ENCODE results near the gene TCL1B.

Gene TCL1B

GRCh38 chr14:95674613-95675012, 11.6 kb upstream of the TCL1B start:
- DNase-seq = no peak
- no peak overlapping the region for H3K4me2 ChIP-seq (ENCODE audit: low read length)
- H2AK5ac ChIP-seq (ENCODE audit: low read length) = no peak overlapping the region
- no peak overlapping the region for H3K27ac ChIP-seq (ENCODE audit: low read depth, low read length)
- H3K56ac ChIP-seq (ENCODE audit: low read length) = no peak overlapping the region
- H3K4ac ChIP-seq (ENCODE audit: low read depth, low read length) = no peak overlapping the region
- H3K4me3 ChIP-seq (ENCODE audit: low read length) = no peak overlapping the region
- no peaks in the 10 kb centered on the region for H3K79me1 ChIP-seq (ENCODE audit: low read length)
- no peak overlapping the region for H4K5ac ChIP-seq (ENCODE audit: low read length)
- H2BK120ac ChIP-seq (ENCODE audit: low read depth, low read length) = no peak overlapping the region
- H3K23ac ChIP-seq (ENCODE audit: low read length) = no peak overlapping the region
- H3K79me2 ChIP-seq (ENCODE audit: control insufficient read depth, insufficient read depth, low read length) = no peaks in the 10 kb centered on the region
- no peaks in the 10 kb centered on the region for H3K27me3 ChIP-seq (ENCODE audit: insufficient read depth, low read length, poor library complexity)
- no CpG with 5 or more reads among the region's 4 CpGs for WGBS (ENCODE audit: extremely low coverage, insufficient coverage, low lambda C conversion rate)
- H2BK15ac ChIP-seq (replicated peaks; ENCODE audit: low read depth) = no peak overlapping the region
- no peak overlapping the region for H3K9ac ChIP-seq (ENCODE audit: low read length)
- H3K18ac ChIP-seq (ENCODE audit: low read length) = no peak overlapping the region
- no peaks in the 10 kb centered on the region for H3K36me3 ChIP-seq (ENCODE audit: control insufficient read depth, insufficient read depth, low read length)
- no peak overlapping the region for H4K8ac ChIP-seq (ENCODE audit: low read depth, low read length)
- H3K4me1 ChIP-seq (ENCODE audit: control insufficient read depth, low read depth, low read length) = no peaks in the 10 kb centered on the region
- no peak overlapping the region for H2BK5ac ChIP-seq (ENCODE audit: low read length)

- Histone ChIP-seq H3K27me3 (ENCODE audit: insufficient read depth, low read length, poor library complexity) (no peaks in the 10 kb centered on the region), H3K4ac (ENCODE audit: low read depth, low read length) (no peak overlapping the region), H3K56ac (ENCODE audit: low read length) (no peak overlapping the region), H3K9ac (ENCODE audit: low read length) (no peak overlapping the region), H3K4me2 (ENCODE audit: low read length) (no peak overlapping the region), H2BK120ac (ENCODE audit: low read depth, low read length) (no peak overlapping the region), H3K36me3 (ENCODE audit: control insufficient read depth, insufficient read depth, low read length) (no peaks in the 10 kb centered on the region), H3K23ac (ENCODE audit: low read length) (no peak overlapping the region), H2BK5ac (ENCODE audit: low read length) (no peak overlapping the region), H4K8ac (ENCODE audit: low read depth, low read length) (no peak overlapping the region), H4K5ac (ENCODE audit: low read length) (no peak overlapping the region), H3K4me1 (ENCODE audit: control insufficient read depth, low read depth, low read length) (peaks cover 2% of the 10 kb centered on the region), H2AK5ac (ENCODE audit: low read length) (no peak overlapping the region), H3K79me2 (ENCODE audit: control insufficient read depth, insufficient read depth, low read length) (no peaks in the 10 kb centered on the region), H3K79me1 (ENCODE audit: low read length) (no peaks in the 10 kb centered on the region), H2BK15ac (replicated peaks; ENCODE audit: low read depth) (no peak overlapping the region), H3K18ac (ENCODE audit: low read length) (no peak overlapping the region), H3K4me3 (ENCODE audit: low read length) (no peak overlapping the region), H3K27ac (ENCODE audit: low read depth, low read length) (no peak overlapping the region)
- DNase-seq = peak; percentile 49
- WGBS (ENCODE audit: extremely low coverage, insufficient coverage, low lambda C conversion rate) = no CpG with 5 or more reads among the region's 4 CpGs
Observed at GRCh38 chr14:95675486-95675885, 10.7 kb upstream of the TCL1B start.

GRCh38 chr14:95677179-95677835, 8.9 kb upstream of the TCL1B start:
- H2BK5ac ChIP-seq (ENCODE audit: low read length) = no peak overlapping the region
- no peak overlapping the region for H3K23ac ChIP-seq (ENCODE audit: low read length)
- no peak overlapping the region for H3K56ac ChIP-seq (ENCODE audit: low read length)
- WGBS (ENCODE audit: extremely low coverage, insufficient coverage, low lambda C conversion rate) = no CpG with 5 or more reads among the region's 4 CpGs
- H3K79me1 ChIP-seq (ENCODE audit: low read length) = no peaks in the 10 kb centered on the region
- no peak overlapping the region for H3K9ac ChIP-seq (ENCODE audit: low read length)
- no peaks in the 10 kb centered on the region for H3K27me3 ChIP-seq (ENCODE audit: insufficient read depth, low read length, poor library complexity)
- H2BK120ac ChIP-seq (ENCODE audit: low read depth, low read length) = no peak overlapping the region
- no peak overlapping the region for H3K4ac ChIP-seq (ENCODE audit: low read depth, low read length)
- H3K18ac ChIP-seq (ENCODE audit: low read length) = no peak overlapping the region
- no peak for DNase-seq
- no peaks in the 10 kb centered on the region for H3K79me2 ChIP-seq (ENCODE audit: control insufficient read depth, insufficient read depth, low read length)
- H3K36me3 ChIP-seq (ENCODE audit: control insufficient read depth, insufficient read depth, low read length) = no peaks in the 10 kb centered on the region
- no peak overlapping the region for H4K8ac ChIP-seq (ENCODE audit: low read depth, low read length)
- no peak overlapping the region for H3K27ac ChIP-seq (ENCODE audit: low read depth, low read length)
- H3K4me3 ChIP-seq (ENCODE audit: low read length) = no peak overlapping the region
- no peak overlapping the region for H2BK15ac ChIP-seq (replicated peaks; ENCODE audit: low read depth)
- peaks cover 2% of the 10 kb centered on the region for H3K4me1 ChIP-seq (ENCODE audit: control insufficient read depth, low read depth, low read length)
- no peak overlapping the region for H4K5ac ChIP-seq (ENCODE audit: low read length)
- H2AK5ac ChIP-seq (ENCODE audit: low read length) = no peak overlapping the region
- H3K4me2 ChIP-seq (ENCODE audit: low read length) = no peak overlapping the region

GRCh38 chr14:95679148-95679815, 6.9 kb upstream of the TCL1B start:
- Histone ChIP-seq H3K36me3 (ENCODE audit: control insufficient read depth, insufficient read depth, low read length) (no peaks in the 10 kb centered on the region), H3K79me1 (ENCODE audit: low read length) (no peaks in the 10 kb centered on the region), H4K8ac (ENCODE audit: low read depth, low read length) (no peak overlapping the region), H3K79me2 (ENCODE audit: control insufficient read depth, insufficient read depth, low read length) (no peaks in the 10 kb centered on the region), H3K4me3 (ENCODE audit: low read length) (no peak overlapping the region), H2BK5ac (ENCODE audit: low read length) (no peak overlapping the region), H2BK120ac (ENCODE audit: low read depth, low read length) (no peak overlapping the region), H3K4me2 (ENCODE audit: low read length) (no peak overlapping the region), H3K27ac (ENCODE audit: low read depth, low read length) (no peak overlapping the region), H3K4ac (ENCODE audit: low read depth, low read length) (no peak overlapping the region), H3K9ac (ENCODE audit: low read length) (no peak overlapping the region), H3K23ac (ENCODE audit: low read length) (no peak overlapping the region), H3K56ac (ENCODE audit: low read length) (no peak overlapping the region), H2AK5ac (ENCODE audit: low read length) (no peak overlapping the region), H3K18ac (ENCODE audit: low read length) (no peak overlapping the region), H3K4me1 (ENCODE audit: control insufficient read depth, low read depth, low read length) (peaks cover 2% of the 10 kb centered on the region), H4K5ac (ENCODE audit: low read length) (no peak overlapping the region), H2BK15ac (replicated peaks; ENCODE audit: low read depth) (no peak overlapping the region), H3K27me3 (ENCODE audit: insufficient read depth, low read length, poor library complexity) (no peaks in the 10 kb centered on the region)
- DNase-seq = peak; percentile 50
- WGBS (ENCODE audit: extremely low coverage, insufficient coverage, low lambda C conversion rate) = no CpG with 5 or more reads among the region's 4 CpGs

- Histone ChIP-seq H3K9ac (ENCODE audit: low read length) (no peak overlapping the region), H3K18ac (ENCODE audit: low read length) (no peak overlapping the region), H3K4me2 (ENCODE audit: low read length) (no peak overlapping the region), H3K23ac (ENCODE audit: low read length) (no peak overlapping the region), H3K27me3 (ENCODE audit: insufficient read depth, low read length, poor library complexity) (no peaks in the 10 kb centered on the region), H3K36me3 (ENCODE audit: control insufficient read depth, insufficient read depth, low read length) (no peaks in the 10 kb centered on the region), H2BK120ac (ENCODE audit: low read depth, low read length) (no peak overlapping the region), H3K4me1 (ENCODE audit: control insufficient read depth, low read depth, low read length) (peaks cover 2% of the 10 kb centered on the region), H3K56ac (ENCODE audit: low read length) (no peak overlapping the region), H3K4me3 (ENCODE audit: low read length) (no peak overlapping the region), H4K5ac (ENCODE audit: low read length) (no peak overlapping the region), H3K79me1 (ENCODE audit: low read length) (no peaks in the 10 kb centered on the region), H2BK5ac (ENCODE audit: low read length) (no peak overlapping the region), H3K79me2 (ENCODE audit: control insufficient read depth, insufficient read depth, low read length) (no peaks in the 10 kb centered on the region), H4K8ac (ENCODE audit: low read depth, low read length) (no peak overlapping the region), H2AK5ac (ENCODE audit: low read length) (no peak overlapping the region), H3K27ac (ENCODE audit: low read depth, low read length) (no peak overlapping the region), H2BK15ac (replicated peaks; ENCODE audit: low read depth) (no peak overlapping the region), H3K4ac (ENCODE audit: low read depth, low read length) (no peak overlapping the region)
- peak; percentile 70 for DNase-seq
- WGBS (ENCODE audit: extremely low coverage, insufficient coverage, low lambda C conversion rate) = no CpG with 5 or more reads among the region's 8 CpGs
Observed at GRCh38 chr14:95679998-95680735, 6.1 kb upstream of the TCL1B start.
